Right atrium auricular region (tissue), 2 donors: ENCODE data around the gene AQP12A. TPM values are rescaled to one million over a fixed set of nuclear protein-coding genes. Genes with fewer than 3 reads are reported as not detected.

Source experiments
- DNase-seq: peaks from one replicate; pipeline ENCODE4 v3.0.0-alpha.2; 2019; ENCODE audit warnings: low spot score
- H3K27ac ChIP-seq, 2 donors: fragments of 200-600 bp; sonication (generic); 1 replicate in 1 of 2; 2 replicates in 1 of 2; pipeline ENCODE4 v1.5.1; 2016 to 2019
- H3K27me3 ChIP-seq, 2 donors: fragments of 200-600 bp; sonication (generic); one replicate each; pipeline versions ENCODE4 v1.5.1 to v1.6.0; 2017 to 2019
- H3K36me3 ChIP-seq: fragments of 200-600 bp; sonication (generic); one replicate; pipeline ENCODE4 v1.5.1; 2016
- H3K4me1 ChIP-seq, 2 donors: fragments of 200-600 bp; sonication (generic); one replicate each; pipeline versions ENCODE4 v1.5.1 to v1.6.0; 2017 to 2019
- H3K4me3 ChIP-seq, 2 donors: fragments of 200-600 bp; sonication (generic); 1 replicate in 1 of 2; 2 replicates in 1 of 2; pipeline ENCODE4 v1.5.1; 2017 to 2019; ENCODE audit warnings: mild to moderate bottlenecking in 1 of 2, moderate library complexity in 1 of 2
- H3K9me3 ChIP-seq, 2 donors: fragments of 200-600 bp; sonication (generic); one replicate each; pipeline ENCODE4 v1.5.1; 2019
- CTCF ChIP-seq, 2 donors: fragments of 200-600 bp; sonication (generic); IDR thresholded peaks; one replicate each; pipeline ENCODE4 v1.5.1; 2019; ENCODE audit warnings: antibody characterized with exemption in 2 of 2
- total RNA-seq, 2 donors: library from RNA; depleted of rRNA; stranded (reverse); fragments of >200 nt; gene quantifications; one replicate each; pipeline ENCODE4 v1.1.0, GENCODE V29; 2016

The AQP12A gene
- total RNA-seq, 2 donors from 2014 or later = not detected

DNA sequence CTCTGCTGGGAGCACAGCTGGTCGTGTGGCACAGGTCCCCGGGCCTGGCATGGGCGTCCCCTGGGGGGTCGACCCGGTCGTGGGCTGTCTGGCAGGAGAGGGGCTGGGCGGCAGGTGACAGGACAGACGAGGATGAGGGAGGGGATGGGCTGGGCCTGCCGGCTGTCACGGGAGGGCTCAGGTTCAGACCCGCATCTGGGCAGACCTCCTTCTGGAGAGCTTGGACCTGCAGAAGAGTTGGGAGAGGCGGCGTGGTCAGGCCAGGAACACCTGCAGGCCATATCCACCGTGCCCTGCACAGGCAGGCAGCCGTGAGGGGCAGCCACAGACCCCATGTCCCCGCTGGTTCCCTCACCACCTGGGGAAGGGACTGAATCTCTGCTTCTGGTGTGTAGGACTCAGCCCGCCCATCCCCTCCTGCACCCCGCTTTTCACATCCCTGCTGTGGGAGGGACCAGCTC is 25.5 kb downstream of the AQP12A start:
- no peaks in the 10 kb centered on the region for H3K9me3 ChIP-seq
- H3K36me3 ChIP-seq = no peaks in the 10 kb centered on the region
- H3K4me3 ChIP-seq = no peak overlapping the region
- no peak overlapping the region for H3K27ac ChIP-seq
- no peak for DNase-seq
- no peaks in the 10 kb centered on the region for H3K4me1 ChIP-seq
- no peaks in the 10 kb centered on the region for H3K27me3 ChIP-seq
- TF ChIP-seq CTCF (IDR thresholded peaks at IDR 0.05) = no peak

DNA sequence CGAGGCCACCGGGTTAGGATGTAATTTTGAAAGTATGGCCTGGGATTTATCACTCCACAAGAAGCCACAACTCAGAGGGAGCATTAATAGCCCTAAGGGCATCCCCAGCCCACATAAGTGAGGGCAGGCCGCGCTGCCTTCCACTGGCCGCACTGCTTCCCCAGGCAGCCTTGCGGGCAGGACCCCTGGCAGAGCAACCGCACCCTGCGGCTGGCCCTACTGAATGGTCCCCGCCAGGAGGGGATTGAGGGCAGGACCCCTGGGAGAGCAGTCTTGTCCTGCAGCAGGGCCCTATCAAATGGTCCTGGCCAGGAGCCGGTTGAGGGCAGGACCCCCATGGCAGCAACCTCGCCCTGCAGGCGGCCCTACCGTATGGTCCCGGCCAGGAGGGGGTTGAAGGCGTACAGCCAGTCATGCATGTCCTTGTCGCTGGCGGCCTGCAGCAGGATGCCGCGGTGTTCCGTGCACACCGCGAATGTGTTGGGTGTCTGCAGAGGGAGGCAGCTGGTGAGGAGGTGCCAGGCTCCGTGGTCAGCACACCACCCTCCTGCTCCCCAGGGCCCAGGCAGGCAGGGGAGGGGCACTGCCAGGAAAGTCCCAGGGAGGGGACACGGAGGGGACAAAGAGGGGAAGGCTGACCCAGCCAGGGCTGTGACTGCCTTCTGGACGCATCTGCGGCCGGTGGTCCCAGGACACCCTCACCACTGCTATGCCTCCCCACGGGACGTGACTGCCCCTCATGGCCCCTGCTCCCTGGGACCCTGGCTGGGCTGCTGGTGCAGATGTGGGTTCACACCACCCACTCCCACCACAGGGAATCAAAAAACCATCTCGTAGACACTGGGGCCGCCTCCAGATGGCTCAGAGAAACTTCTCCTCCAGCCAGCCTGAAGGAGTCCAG is 26.3 kb downstream of the AQP12A start:
- Histone ChIP-seq H3K27ac (no peak overlapping the region), H3K4me1 (no peaks in the 10 kb centered on the region), H3K27me3 (no peaks in the 10 kb centered on the region), H3K36me3 (no peaks in the 10 kb centered on the region), H3K9me3 (no peaks in the 10 kb centered on the region), H3K4me3 (no peak overlapping the region)
- no peak for TF ChIP-seq CTCF (IDR thresholded peaks at IDR 0.05)
- DNase-seq = no peak

DNA sequence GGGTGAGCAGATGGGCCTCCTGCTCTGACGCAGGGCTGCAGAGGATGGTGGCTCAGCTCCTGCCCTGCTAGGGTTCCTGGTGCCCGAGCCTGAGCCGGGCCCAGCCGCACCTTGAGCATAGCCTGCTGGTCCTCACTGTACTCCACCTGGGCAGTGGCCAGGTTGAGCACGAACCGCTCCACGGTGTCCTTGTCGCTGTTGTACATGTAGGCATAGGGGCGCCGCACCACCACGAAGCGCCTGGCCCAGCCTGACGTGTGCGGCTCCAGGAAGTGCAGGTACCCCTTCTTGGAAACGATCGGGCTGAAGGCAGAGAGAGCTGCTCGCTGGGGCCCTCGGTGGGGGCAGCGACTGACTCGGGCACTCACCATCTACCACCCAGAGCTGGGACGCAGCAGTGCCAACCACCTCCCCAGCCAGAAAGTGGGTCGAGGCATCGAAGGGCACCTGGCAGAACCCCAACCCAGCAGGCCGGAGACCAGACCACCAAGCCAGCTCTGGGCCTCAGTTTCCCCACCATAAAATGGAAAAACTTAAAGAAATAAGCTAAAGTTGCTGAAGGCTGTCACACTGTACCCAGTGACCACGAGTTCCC is 27.3 kb downstream of the AQP12A start:
- no peak for TF ChIP-seq CTCF (IDR thresholded peaks at IDR 0.05)
- Histone ChIP-seq H3K4me1 (no peaks in the 10 kb centered on the region), H3K27me3 (no peaks in the 10 kb centered on the region), H3K36me3 (no peaks in the 10 kb centered on the region), H3K9me3 (no peaks in the 10 kb centered on the region), H3K4me3 (no peak overlapping the region), H3K27ac (no peak overlapping the region)
- no peak for DNase-seq

DNA sequence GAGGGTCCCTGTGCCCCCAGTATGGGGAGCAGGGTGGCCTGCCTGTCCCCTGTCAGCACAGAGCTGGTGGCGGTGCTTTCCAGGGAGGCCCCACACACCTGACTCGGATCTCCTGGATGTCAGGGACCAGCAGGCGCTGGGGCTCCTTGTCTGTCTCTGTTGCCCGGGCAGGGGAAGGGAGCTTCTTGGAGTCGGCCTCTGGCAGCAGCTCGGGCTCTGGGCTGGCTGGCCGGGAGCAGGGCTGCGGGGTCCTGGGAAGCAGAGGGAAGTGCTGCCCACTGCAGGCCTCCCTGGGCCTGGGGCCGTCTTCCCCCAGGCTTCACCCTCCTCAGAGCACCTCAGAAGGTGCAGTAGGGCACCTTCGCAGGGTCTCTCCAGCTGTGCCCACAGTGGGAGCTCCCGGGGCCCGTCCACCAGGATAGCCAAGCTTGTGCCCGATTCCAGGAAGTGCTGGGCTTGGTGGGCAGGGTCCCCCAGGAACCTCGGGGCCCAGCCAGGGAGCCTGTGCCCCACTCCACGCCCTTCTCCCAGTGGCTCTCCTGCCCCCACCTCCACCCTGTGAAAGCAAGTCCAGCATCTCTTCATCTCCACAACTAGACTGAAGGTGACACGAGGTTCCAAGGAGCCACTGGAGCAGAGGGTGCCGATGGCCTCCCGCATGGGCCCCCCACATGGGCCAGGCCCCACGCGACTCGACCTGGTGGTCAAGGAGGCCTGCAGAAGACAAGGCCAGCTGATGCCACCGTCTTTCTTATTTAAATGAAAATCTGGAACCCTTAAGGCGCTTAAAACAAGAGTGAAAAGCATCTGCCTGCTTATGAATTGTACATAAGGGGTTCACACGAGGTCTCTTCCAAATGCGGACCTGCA is 28.2 kb downstream of the AQP12A start:
- TF ChIP-seq CTCF (IDR thresholded peaks at IDR 0.05) = no peak
- no peaks in the 10 kb centered on the region for H3K27me3 ChIP-seq
- DNase-seq = no peak

GRCh38 chr2:240720686-240721595 is 29.3 kb downstream of the AQP12A start:
- H3K27ac ChIP-seq = no peak overlapping the region
- H3K27me3 ChIP-seq = no peaks in the 10 kb centered on the region
- no peak overlapping the region for H3K4me3 ChIP-seq
- no peaks in the 10 kb centered on the region for H3K36me3 ChIP-seq
- DNase-seq = no peak
- H3K4me1 ChIP-seq = no peaks in the 10 kb centered on the region
- H3K9me3 ChIP-seq = no peaks in the 10 kb centered on the region
- no peak for TF ChIP-seq CTCF (IDR thresholded peaks at IDR 0.05)

More for the DNA sequence above, 28.2 kb downstream of the AQP12A start:
- Histone ChIP-seq H3K27ac (no peak overlapping the region), H3K36me3 (no peaks in the 10 kb centered on the region), H3K4me1 (no peaks in the 10 kb centered on the region), H3K9me3 (no peaks in the 10 kb centered on the region), H3K4me3 (no peak overlapping the region)
